Stimulated activated CD8-positive, alpha-beta memory T cell treated with anti-CD3 and anti-CD28 coated beads, Interleukin-7, amount 100 ng/mL, for 24 hours (primary cell): Measurements from ENCODE around the gene STIM2.
"Not testable (repeated sequence)": the region's sequence is repeated elsewhere in the genome, so short reads cannot be mapped to it uniquely, and the experiment has no call there.

ENCODE experiments used
- DNase-seq: peaks from one replicate; pipeline ENCODE4 v3.0.0-alpha.2; 2020; ENCODE audit warnings: low read depth

The STIM2 gene

GRCh38 chr4:26953770-26954423 lies 93.3 kb downstream of the STIM2 start:
- DNase-seq: no peak

- DNase-seq: no peak
Observed at GRCh38 chr4:26955241-26955640, 94.6 kb downstream of the STIM2 start.

- DNase-seq: no peak
Observed at GRCh38 chr4:26958925-26959653, 98.4 kb downstream of the STIM2 start.

- no peak for DNase-seq
Observed at GRCh38 chr4:26959654-26960047, 99.0 kb downstream of the STIM2 start.

GRCh38 chr4:26962720-26963119 lies 102.1 kb downstream of the STIM2 start:
- no peak for DNase-seq

- DNase-seq: no peak
Observed at GRCh38 chr4:26964512-26964911, 103.9 kb downstream of the STIM2 start.

GRCh38 chr4:26964994-26965393 lies 104.4 kb downstream of the STIM2 start:
- DNase-seq: no peak

GRCh38 chr4:26975464-26976181 lies 115.0 kb downstream of the STIM2 start:
- not testable (repeated sequence) for DNase-seq

- no peak for DNase-seq
Observed at GRCh38 chr4:26978387-26979053, 117.9 kb downstream of the STIM2 start.

- no peak for DNase-seq
Observed at GRCh38 chr4:26984896-26985295, 124.3 kb downstream of the STIM2 start.

- DNase-seq: no peak
Observed at GRCh38 chr4:26985873-26986272, 125.2 kb downstream of the STIM2 start.

- DNase-seq: no peak
Observed at GRCh38 chr4:26987191-26987590, 126.5 kb downstream of the STIM2 start.

- DNase-seq: no peak
Observed at GRCh38 chr4:26991057-26991456, 130.4 kb downstream of the STIM2 start.

GRCh38 chr4:26992657-26993361 lies 132.2 kb downstream of the STIM2 start:
- no peak for DNase-seq

GRCh38 chr4:26993539-26993938 lies 132.9 kb downstream of the STIM2 start:
- no peak for DNase-seq

- DNase-seq: no peak
Observed at GRCh38 chr4:26993967-26994366, 133.3 kb downstream of the STIM2 start.

GRCh38 chr4:26995316-26995715 lies 134.7 kb downstream of the STIM2 start:
- no peak for DNase-seq

- DNase-seq: no peak
Observed at GRCh38 chr4:26996745-26997144, 136.1 kb downstream of the STIM2 start.

- no peak for DNase-seq
Observed at GRCh38 chr4:26999689-27000088, 139.0 kb downstream of the STIM2 start.

GRCh38 chr4:27000122-27000521 lies 139.5 kb downstream of the STIM2 start:
- DNase-seq: no peak

- DNase-seq: no peak
Observed at GRCh38 chr4:27000820-27001219, 140.2 kb downstream of the STIM2 start.
